GM12892 (cell line): ENCODE results near the gene PTGES3.

Experiments used
- POLR2A ChIP-seq: IDR thresholded peaks from 2 replicates; pipeline ENCODE4 v1.6.1; 2011; ENCODE audit warnings: low read depth, low read length, control low read depth
- POLR2AphosphoS5 ChIP-seq: IDR thresholded peaks from 2 replicates; pipeline ENCODE4 v1.6.1; 2011; ENCODE audit warnings: low read depth, low read length, control low read depth
- TAF1 ChIP-seq: IDR thresholded peaks from 2 replicates; pipeline ENCODE4 v1.6.1; 2011; ENCODE audit warnings: low read depth, mild to moderate bottlenecking, control low read depth, low read length, borderline replicate concordance

DNA sequence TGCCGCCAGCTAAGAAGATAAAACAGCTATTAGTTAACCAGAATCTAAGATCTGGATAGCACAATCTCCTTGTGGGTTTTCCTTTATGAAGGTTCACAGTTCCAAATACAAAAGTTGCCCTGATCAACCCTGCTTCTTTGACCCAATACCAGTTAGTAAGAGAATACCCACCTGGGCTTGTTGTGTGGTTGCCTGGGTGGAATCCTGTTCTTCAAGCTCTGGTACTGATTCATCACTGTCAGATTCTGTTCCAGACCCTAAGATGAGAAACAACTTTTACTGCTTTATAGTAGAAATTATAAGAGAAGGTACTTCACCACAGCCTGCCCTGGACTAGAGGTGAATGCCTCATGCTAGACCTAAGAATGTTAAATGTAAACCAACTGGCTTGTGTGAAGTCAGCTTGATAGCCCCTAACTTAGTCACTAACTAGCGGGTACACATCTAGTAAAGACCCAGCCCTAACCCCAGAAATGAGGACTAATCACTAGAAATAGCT is 26.4 kb upstream of the PTGES3 start:
- TF ChIP-seq TAF1 (no peak), POLR2A (no peak), POLR2AphosphoS5 (no peak)
